ENCODE results near the gene OR2L5.

OR2L5 gene

GRCh38 chr1:248013229-248013710, at the start of gene OR2L5:
Gene OR2L5, plus strand, starts transcription at chr1:248013660. Its CDS starts 8,288 bp downstream, at chr1:248021948.
- DNase-seq = no peak

- DNase-seq = no peak
Measured at GRCh38 chr1:247964933-247965332, 48.5 kb upstream of the OR2L5 start, which contains the start of gene OR2AK2. Gene OR2AK2, plus strand, starts transcription at chr1:247965233. Its CDS starts 144 bp downstream, at chr1:247965377.

- no peak for DNase-seq
Measured at GRCh38 chr1:247966532-247967204, 46.8 kb upstream of the OR2L5 start.

GRCh38 chr1:247992986-247993385, 20.5 kb upstream of the OR2L5 start:
- no peak for DNase-seq

- no peak for DNase-seq
Measured at GRCh38 chr1:247998811-247999210, 14.6 kb upstream of the OR2L5 start.

GRCh38 chr1:248000169-248000568, 13.3 kb upstream of the OR2L5 start:
- DNase-seq = no peak

- DNase-seq = no peak
Measured at GRCh38 chr1:248007778-248008177, 5.7 kb upstream of the OR2L5 start.

- DNase-seq = no peak
Measured at GRCh38 chr1:248009681-248010080, 3.8 kb upstream of the OR2L5 start.

GRCh38 chr1:248015803-248016202, 2.3 kb downstream of the OR2L5 start:
- DNase-seq = no peak

- DNase-seq = no peak
Measured at GRCh38 chr1:248029770-248030169, 16.3 kb downstream of the OR2L5 start, which contains the start of gene OR2L2. Gene OR2L2, plus strand, starts transcription at chr1:248030070. Its CDS starts 8,198 bp downstream, at chr1:248038268.

- DNase-seq = no peak
Measured at GRCh38 chr1:248045209-248045608, 31.7 kb downstream of the OR2L5 start.

- DNase-seq = no peak
Measured at GRCh38 chr1:248046536-248046935, 33.1 kb downstream of the OR2L5 start, which contains the start of gene OR2L3. Gene OR2L3, plus strand, starts transcription at chr1:248046836. Its CDS starts 13,846 bp downstream, at chr1:248060682.

GRCh38 chr1:248047008-248047407, 33.5 kb downstream of the OR2L5 start:
- no peak for DNase-seq

GRCh38 chr1:248054671-248055070, 41.2 kb downstream of the OR2L5 start:
- DNase-seq = no peak

GRCh38 chr1:248055261-248055660, 41.8 kb downstream of the OR2L5 start:
- no peak for DNase-seq

- DNase-seq = no peak
Measured at GRCh38 chr1:248065071-248065470, 51.6 kb downstream of the OR2L5 start.

- DNase-seq = no peak
Measured at GRCh38 chr1:248065604-248066003, 52.1 kb downstream of the OR2L5 start.

Data from NCI-H1930 (cell line).